Stimulated activated CD4-positive, alpha-beta T cell treated with anti-CD3 and anti-CD28 coated beads, Interleukin-12 subunit alpha, Interleukin-12 subunit beta, amount 100 ng/mL, for 4 hours (primary cell): ENCODE data around the gene LETMD1.

Source experiments
- DNase-seq: peaks from one replicate; pipeline ENCODE4 v3.0.0-alpha.2; 2020

The LETMD1 gene

DNA sequence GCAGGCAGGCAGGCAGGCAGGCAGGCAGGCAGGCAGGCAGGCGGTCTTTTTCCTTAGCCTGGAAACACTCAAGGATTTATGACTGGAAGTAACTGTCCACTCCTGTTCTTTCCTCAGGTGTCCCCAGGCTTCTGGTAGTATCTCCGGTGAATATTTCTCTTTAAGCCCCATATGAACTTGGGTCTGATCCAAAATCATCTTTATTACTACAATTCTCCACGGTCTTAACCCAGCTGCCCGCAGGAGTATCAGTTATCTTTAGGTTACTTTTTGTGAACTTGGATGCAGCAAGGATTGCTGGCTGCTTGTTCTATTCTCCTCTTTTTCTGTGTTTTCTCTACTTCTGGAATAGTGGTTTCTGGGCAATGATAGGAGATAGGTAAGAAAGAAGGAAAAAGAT is 32.0 kb downstream of the LETMD1 start:
- DNase-seq: no peak

DNA sequence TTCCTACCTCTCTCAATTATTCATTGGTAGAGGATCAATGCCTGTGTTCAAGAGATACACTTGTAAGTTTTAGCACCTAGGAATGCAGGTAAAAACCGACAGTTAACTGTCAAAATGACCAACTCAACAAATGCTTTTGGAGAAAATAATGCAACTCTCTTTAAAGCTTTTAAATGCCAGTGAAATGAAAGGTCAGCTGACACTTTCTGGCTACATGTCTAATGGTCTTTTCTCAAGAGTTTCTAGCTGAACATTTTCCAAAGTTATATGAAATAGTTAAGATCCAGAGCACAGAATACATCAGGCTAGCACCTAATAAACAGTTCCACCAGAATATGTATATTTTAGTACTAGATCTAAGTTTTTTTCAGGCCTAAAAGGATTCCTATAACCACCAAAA is 33.3 kb downstream of the LETMD1 start:
- no peak for DNase-seq

DNA sequence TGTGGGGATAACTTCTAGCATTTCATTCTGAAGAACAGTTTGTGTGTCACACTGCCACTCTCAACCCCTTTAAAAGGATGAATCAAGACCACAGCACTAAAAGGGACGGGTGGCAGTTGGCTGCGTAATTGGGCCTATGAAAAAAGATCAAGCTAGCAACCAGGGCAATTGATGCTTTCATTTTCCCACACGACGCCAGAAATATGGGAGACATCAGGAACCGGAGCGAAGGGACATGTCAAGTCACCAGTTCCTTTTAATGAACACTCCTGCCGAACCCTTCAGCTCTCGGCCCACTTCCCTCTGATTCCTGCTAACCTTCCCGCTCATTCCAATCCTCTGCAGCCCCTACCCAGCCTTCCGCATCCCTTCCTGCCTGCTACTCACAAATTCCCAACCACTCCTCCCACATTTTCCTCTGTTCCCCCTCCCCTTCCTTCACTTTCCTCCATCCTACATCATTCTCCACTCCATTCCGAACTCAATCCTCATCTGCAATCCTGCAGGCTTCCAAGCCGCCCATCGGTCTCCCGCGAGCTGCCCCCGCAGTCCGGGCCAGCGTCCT is 34.5 kb downstream of the LETMD1 start:
- DNase-seq: no peak

- peak; percentile 92 for DNase-seq
Observed at GRCh38 chr12:51083126-51083833, 35.2 kb downstream of the LETMD1 start, which contains the start of gene CSRNP2. CSRNP2 (minus strand) TSS chr12:51083596; CDS start chr12:51076561, 7,035 bp downstream.

DNA sequence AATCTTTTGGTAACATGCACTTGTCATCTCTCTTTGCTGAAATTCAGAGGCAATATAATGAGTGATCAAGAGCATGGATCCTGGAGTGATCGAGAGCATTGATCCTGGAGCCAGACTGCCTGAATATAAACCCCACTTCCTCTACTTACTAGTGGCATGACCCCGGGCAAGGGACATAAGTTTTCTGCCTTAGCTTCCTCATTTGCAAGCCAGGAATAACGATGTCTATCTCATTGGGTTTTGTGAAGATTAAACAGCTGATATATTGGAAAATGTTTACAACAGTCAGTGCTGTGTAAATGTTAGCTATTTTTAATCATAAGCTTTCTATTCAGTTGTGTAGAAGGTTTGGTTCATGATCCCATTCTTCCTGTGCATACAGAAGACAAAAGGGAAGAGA is 37.6 kb downstream of the LETMD1 start:
- no peak for DNase-seq

GRCh38 chr12:51086933-51087332 is 38.8 kb downstream of the LETMD1 start:
- no peak for DNase-seq

DNA sequence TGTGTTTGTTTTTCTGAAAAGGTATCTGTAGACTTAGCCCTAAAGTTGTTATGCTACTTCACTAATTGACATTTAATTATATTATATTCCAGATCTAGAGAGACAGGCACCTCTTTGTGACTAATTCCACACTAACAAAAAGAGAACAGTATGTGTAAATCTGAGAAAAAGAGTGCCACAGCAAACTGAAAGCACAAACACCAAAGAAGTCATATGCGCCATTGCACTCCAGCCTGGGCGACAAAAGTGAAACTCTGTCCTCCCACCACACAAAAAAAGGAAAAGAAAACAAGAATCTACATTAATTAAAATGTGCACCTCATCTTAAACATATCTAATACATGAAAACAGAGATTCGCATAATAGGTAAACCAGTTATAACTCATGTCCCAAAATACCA is 39.7 kb downstream of the LETMD1 start:
- DNase-seq: no peak

DNA sequence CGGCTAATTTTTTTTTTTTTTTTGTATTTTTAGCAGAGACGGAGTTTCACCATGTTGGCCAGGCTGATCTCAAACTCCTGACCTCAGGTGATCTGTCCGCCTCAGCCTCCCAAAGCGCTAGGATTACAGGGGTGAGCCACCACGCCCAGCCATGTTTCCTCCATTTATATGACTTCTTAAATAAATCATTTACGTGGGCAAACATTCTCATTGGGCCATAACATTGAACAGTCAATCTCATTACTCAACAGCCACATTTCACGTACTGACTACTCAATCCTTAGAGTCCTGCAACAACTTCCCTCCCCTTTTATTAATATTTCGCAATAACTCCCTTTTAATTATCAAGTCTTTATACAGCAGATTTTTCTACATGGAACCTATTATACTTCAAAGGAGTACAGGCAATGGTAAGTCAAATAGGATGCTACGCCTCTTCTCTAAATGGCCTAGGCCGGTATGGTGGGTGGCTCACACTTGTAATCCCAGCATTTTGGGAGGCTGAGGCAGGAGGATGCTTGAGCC is 42.6 kb downstream of the LETMD1 start:
- no peak for DNase-seq

GRCh38 chr12:51098611-51099010 is 50.5 kb downstream of the LETMD1 start:
- DNase-seq: no peak

GRCh38 chr12:51103977-51104376 is 55.9 kb downstream of the LETMD1 start:
- no peak for DNase-seq

DNA sequence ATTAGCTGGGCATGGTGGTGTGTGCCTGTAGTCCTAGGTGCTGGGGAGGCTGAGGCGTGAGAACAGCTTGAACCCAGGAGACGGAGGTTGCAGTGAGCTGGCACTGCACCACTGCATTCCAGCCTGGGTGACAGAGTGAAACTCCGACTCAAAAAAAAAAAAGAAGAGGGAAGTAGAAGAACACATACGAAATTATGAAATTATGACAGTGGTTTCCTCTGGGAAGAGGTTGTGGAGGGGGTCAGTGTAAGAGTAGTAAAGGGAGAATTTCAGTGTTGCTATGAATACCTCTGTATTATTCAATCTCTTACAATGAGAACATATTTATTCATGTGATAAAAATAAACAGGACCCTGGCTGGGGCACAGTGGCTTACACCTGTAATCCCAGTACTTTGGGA is 60.0 kb downstream of the LETMD1 start:
- no peak for DNase-seq
